HepG2 (cell line): ENCODE results near the gene HSD3B7. TPM values are rescaled to one million over a fixed set of nuclear protein-coding genes. Genes with fewer than 3 reads are reported as not detected.

ENCODE experiments used
- FOXA1 ChIP-seq, 2 experiments: fragments of 450-650 bp in 1 of 2; sonication (generic) in 1 of 2; formaldehyde crosslinking in 1 of 2; IDR thresholded peaks; 2 replicates each; pipeline versions ENCODE4 v1.4.0 to v1.6.1; 2016 to 2020; ENCODE audit warnings: missing genetic modification reagents in 1 of 2
- FOXA3 ChIP-seq: IDR thresholded peaks from 2 replicates; pipeline ENCODE4 v1.6.1; 2016; ENCODE audit warnings: missing genetic modification reagents, missing compliant biosample characterization
- KLF15 ChIP-seq: sonication (generic); formaldehyde crosslinking; IDR thresholded peaks from 2 replicates; pipeline ENCODE4 v1.8.1; 2023; ENCODE audit warnings: borderline replicate concordance, mild to moderate bottlenecking, inconsistent platforms, missing genetic modification reagents, mixed read lengths
- NRL ChIP-seq: sonication (generic); formaldehyde crosslinking; IDR thresholded peaks from 2 replicates; pipeline ENCODE4 v1.5.0; 2020; ENCODE audit warnings: missing genetic modification reagents, mild to moderate bottlenecking, moderate library complexity, borderline replicate concordance
- PAF1 ChIP-seq: IDR thresholded peaks from 2 replicates; pipeline ENCODE4 v1.6.1; 2016; ENCODE audit warnings: missing genetic modification reagents, missing compliant biosample characterization
- RFXAP ChIP-seq: sonication (generic); formaldehyde crosslinking; IDR thresholded peaks from 2 replicates; pipeline ENCODE4 v1.4.0; 2020; ENCODE audit warnings: missing genetic modification reagents, borderline replicate concordance
- SOX13 ChIP-seq, 3 experiments: fragments of 450-650 bp in 1 of 3; sonication (generic) in 1 of 3; formaldehyde crosslinking in 1 of 3; IDR thresholded peaks in 2 of 3; conservative IDR thresholded peaks in 1 of 3; 2 replicates each; pipeline versions ENCODE4 v1.5.0 to v1.6.1; 2016 to 2020; ENCODE audit warnings: antibody characterized with exemption in 1 of 3, mild to moderate bottlenecking in 1 of 3, missing compliant biosample characterization in 1 of 3, missing genetic modification reagents in 1 of 3, moderate library complexity in 1 of 3
- TFE3 ChIP-seq: IDR thresholded peaks from 2 replicates; pipeline ENCODE4 v1.6.1; 2016
- TRIM22 ChIP-seq: fragments of 450-650 bp; IDR thresholded peaks from 2 replicates; pipeline ENCODE4 v1.6.1; 2017
- YEATS4 ChIP-seq: sonication (generic); formaldehyde crosslinking; IDR thresholded peaks from 2 replicates; pipeline ENCODE4 v1.4.0; 2020; ENCODE audit warnings: missing genetic modification reagents, borderline replicate concordance
- ZBTB43 ChIP-seq: sonication (generic); formaldehyde crosslinking; conservative IDR thresholded peaks from 2 replicates; pipeline ENCODE4 v1.4.0; 2020; ENCODE audit warnings: missing genetic modification reagents
- ZNF180 ChIP-seq: sonication (generic); formaldehyde crosslinking; IDR thresholded peaks from 2 replicates; pipeline ENCODE4 v1.4.0; 2020; ENCODE audit warnings: low read depth, missing genetic modification reagents, borderline replicate concordance
- ZNF234 ChIP-seq: sonication (generic); formaldehyde crosslinking; conservative IDR thresholded peaks from 2 replicates; pipeline ENCODE4 v1.5.1; 2020; ENCODE audit warnings: mild to moderate bottlenecking, missing genetic modification reagents
- ZNF274 ChIP-seq: sonication (generic); formaldehyde crosslinking; IDR thresholded peaks from 2 replicates; pipeline ENCODE4 v1.5.1; 2020; ENCODE audit warnings: mild to moderate bottlenecking, missing genetic modification reagents
- ZNF790 ChIP-seq: sonication (generic); formaldehyde crosslinking; IDR thresholded peaks from 2 replicates; pipeline ENCODE4 v1.8.0; 2022; ENCODE audit warnings: missing genetic modification reagents, mild to moderate bottlenecking, borderline replicate concordance
- ZNF883 ChIP-seq: sonication (generic); formaldehyde crosslinking; IDR thresholded peaks from 2 replicates; pipeline ENCODE4 v1.5.1; 2020; ENCODE audit warnings: mild to moderate bottlenecking, missing genetic modification reagents; ENCODE audit errors: not compliant biosample characterization
- polyA plus RNA-seq, 8 experiments: library from polyadenylated mRNA; depleted of rRNA in 3 of 8; stranded (reverse) in 7 of 8; unstranded in 1 of 8; fragments of >200 nt; fragmentation: Illumina TruSeq in 4 of 8; extraction: Trizol in 4 of 8; gene quantifications; 2 replicates each; pipeline versions ENCODE4 v1.2.1 to v1.2.3, GENCODE V29; 2011 to 2016; ENCODE audit warnings: low read depth in 4 of 8, missing spikeins in 1 of 8, mixed read lengths in 1 of 8; ENCODE audit not compliant: insufficient read depth in 1 of 8
- total RNA-seq, 5 experiments: library from RNA; depleted of rRNA; stranded (reverse); fragments of >200 nt; fragmentation: Illumina TruSeq; extraction: Trizol; gene quantifications; 2 replicates each; pipeline ENCODE4 v1.2.3, GENCODE V29; 2016; ENCODE audit warnings: low read depth in 1 of 5

Gene HSD3B7
- total and polyA plus RNA-seq, 2 of the 13 experiments (the other 11 are each of a cell fraction or from before 2014, with no cell fraction given), result 32.9 to 69.7 TPM

- TF ChIP-seq ZBTB43 (CRISPR knock-in tag), result no peak
- no peak for TF ChIP-seq ZNF883 (CRISPR knock-in tag)
- peak; percentile 36; the same call in 1 of the 2 replicates for TF ChIP-seq FOXA3 (CRISPR knock-in tag)
- TF ChIP-seq TRIM22, result no peak
- no peak for TF ChIP-seq ZNF790 (CRISPR knock-in tag)
- no peak for TF ChIP-seq ZNF180
- TF ChIP-seq ZNF234 (CRISPR knock-in tag), result no peak
- no peak for TF ChIP-seq FOXA1 (IDR thresholded peaks at IDR 0.05)
- TF ChIP-seq FOXA1 (CRISPR knock-in tag; IDR thresholded peaks at IDR 0.05), result peak; percentile 10; the same call in 1 of the 2 replicates
- TF ChIP-seq SOX13 (IDR thresholded peaks at IDR 0.05), result no peak
- TF ChIP-seq SOX13 (CRISPR knock-in tag; conservative IDR thresholded peaks at IDR 0.05 in 1 of 2, IDR thresholded peaks at IDR 0.05 in 1 of 2), result peak in 1 of 2 experiments; percentile 59; a peak in 1 of 4 replicates
- no peak for TF ChIP-seq PAF1 (CRISPR knock-in tag)
- TF ChIP-seq TFE3 (CRISPR knock-in tag), result no peak
- TF ChIP-seq NRL (CRISPR knock-in tag), result no peak
- TF ChIP-seq KLF15, result no peak
- TF ChIP-seq YEATS4, result no peak
- 0 out of 2 replicates have a peak, but pooled peaks have one; percentile 2 for TF ChIP-seq RFXAP (CRISPR knock-in tag)
- no peak for TF ChIP-seq ZNF274 (CRISPR knock-in tag)
These were observed 38.7 kb downstream of the HSD3B7 start (continued) for GRCh38 chr16:31023627-31024226.
